Prostate gland (tissue), 2 donors: ENCODE results near the gene CSMD2.

Experiments
- CTCF ChIP-seq, 4 experiments: fragments of 200-600 bp in 2 of 4; fragments of 450-650 bp in 2 of 4; sonication (generic) in 2 of 4; IDR thresholded peaks; 1 replicate in 3 of 4; 2 replicates in 1 of 4; pipeline ENCODE4 v1.5.1; 2016 to 2019; ENCODE audit warnings: antibody characterized with exemption in 4 of 4, mild to moderate bottlenecking in 2 of 4, moderate library complexity in 2 of 4
- POLR2AphosphoS5 ChIP-seq: sonication (generic); formaldehyde crosslinking; IDR thresholded peaks from one replicate; pipeline ENCODE4 v1.6.1; 2017; ENCODE audit warnings: antibody characterized with exemption

- no peak for TF ChIP-seq CTCF (IDR thresholded peaks at IDR 0.05)
- TF ChIP-seq POLR2AphosphoS5: peak; percentile 90
Observed at GRCh38 chr1:33696962-33697361, 468.1 kb downstream of the CSMD2 start.
